KMS-11 (cell line): ENCODE results near the gene RSRC2.
"Not testable (repeated sequence)": the region's sequence is repeated elsewhere in the genome, so short reads cannot be mapped to it uniquely, and the experiment has no call there.

Experiments used
- H2AFZ ChIP-seq: fragments of 200-600 bp; sonication (generic); 2 replicates; pipeline ENCODE4 v1.6.1; 2016; ENCODE audit warnings: antibody characterized with exemption, mixed run types, low read depth
- H3K27ac ChIP-seq: fragments of 200-600 bp; sonication (generic); 2 replicates; pipeline ENCODE4 v1.6.1; 2016; ENCODE audit warnings: mild to moderate bottlenecking, mixed run types
- H3K27me3 ChIP-seq: fragments of 200-600 bp; sonication (generic); 2 replicates; pipeline ENCODE4 v1.6.1; 2017; ENCODE audit warnings: mild to moderate bottlenecking, low read depth, mixed run types, moderate library complexity; ENCODE audit not compliant: insufficient read depth
- H3K36me3 ChIP-seq: fragments of 200-600 bp; sonication (generic); 2 replicates; pipeline ENCODE4 v1.6.1; 2017; ENCODE audit warnings: mild to moderate bottlenecking, mixed run types; ENCODE audit not compliant: insufficient read depth
- H3K4me1 ChIP-seq: fragments of 200-600 bp; sonication (generic); 2 replicates; pipeline ENCODE4 v1.6.1; 2016; ENCODE audit warnings: mild to moderate bottlenecking, low read depth, mixed run types; ENCODE audit not compliant: poor library complexity, severe bottlenecking
- H3K4me2 ChIP-seq: fragments of 200-600 bp; sonication (generic); 2 replicates; pipeline ENCODE4 v1.7.0; 2016; ENCODE audit warnings: mild to moderate bottlenecking, mixed run types
- H3K4me3 ChIP-seq: fragments of 200-600 bp; sonication (generic); IDR thresholded peaks from 2 replicates; pipeline ENCODE4 v1.6.1; 2017; ENCODE audit warnings: low read depth, low read length, mixed read lengths; ENCODE audit not compliant: insufficient read depth
- H3K79me2 ChIP-seq: fragments of 200-600 bp; sonication (generic); 2 replicates; pipeline ENCODE4 v1.6.1; 2016; ENCODE audit warnings: low read depth, mixed run types; ENCODE audit not compliant: insufficient read depth
- H3K9ac ChIP-seq: fragments of 200-600 bp; sonication (generic); 2 replicates; pipeline ENCODE4 v1.6.1; 2016; ENCODE audit warnings: mild to moderate bottlenecking, mixed run types
- H4K20me1 ChIP-seq: fragments of 200-600 bp; sonication (generic); 2 replicates; pipeline ENCODE4 v1.6.1; 2016; ENCODE audit warnings: mild to moderate bottlenecking, mixed run types; ENCODE audit not compliant: insufficient read depth
- TF ChIP-seq, protein P1 (sequence below): fragments of 200-600 bp; sonication (generic); conservative IDR thresholded peaks from 2 replicates; pipeline ENCODE4 v1.6.1; 2017; ENCODE audit warnings: low read depth, mild to moderate bottlenecking, antibody characterized with exemption, low read length, moderate library complexity, mixed read lengths

The RSRC2 gene

GRCh38 chr12:122513660-122514059 lies 13.1 kb downstream of the RSRC2 start:
- Histone ChIP-seq H3K79me2 (peaks cover 23% of the 10 kb centered on the region; the same call in 1 of the 2 replicates), H3K36me3 (peaks cover 21% of the 10 kb centered on the region; the same call in 1 of the 2 replicates), H3K27me3 (no peaks in the 10 kb centered on the region), H3K4me3 (no peak overlapping the region), H3K4me1 (no peaks in the 10 kb centered on the region), H2AFZ (no peak overlapping the region), H3K27ac (no peak overlapping the region), H3K4me2 (no peak overlapping the region), H3K9ac (no peak overlapping the region), H4K20me1 (no peaks in the 10 kb centered on the region)
- TF ChIP-seq, protein P1, sequence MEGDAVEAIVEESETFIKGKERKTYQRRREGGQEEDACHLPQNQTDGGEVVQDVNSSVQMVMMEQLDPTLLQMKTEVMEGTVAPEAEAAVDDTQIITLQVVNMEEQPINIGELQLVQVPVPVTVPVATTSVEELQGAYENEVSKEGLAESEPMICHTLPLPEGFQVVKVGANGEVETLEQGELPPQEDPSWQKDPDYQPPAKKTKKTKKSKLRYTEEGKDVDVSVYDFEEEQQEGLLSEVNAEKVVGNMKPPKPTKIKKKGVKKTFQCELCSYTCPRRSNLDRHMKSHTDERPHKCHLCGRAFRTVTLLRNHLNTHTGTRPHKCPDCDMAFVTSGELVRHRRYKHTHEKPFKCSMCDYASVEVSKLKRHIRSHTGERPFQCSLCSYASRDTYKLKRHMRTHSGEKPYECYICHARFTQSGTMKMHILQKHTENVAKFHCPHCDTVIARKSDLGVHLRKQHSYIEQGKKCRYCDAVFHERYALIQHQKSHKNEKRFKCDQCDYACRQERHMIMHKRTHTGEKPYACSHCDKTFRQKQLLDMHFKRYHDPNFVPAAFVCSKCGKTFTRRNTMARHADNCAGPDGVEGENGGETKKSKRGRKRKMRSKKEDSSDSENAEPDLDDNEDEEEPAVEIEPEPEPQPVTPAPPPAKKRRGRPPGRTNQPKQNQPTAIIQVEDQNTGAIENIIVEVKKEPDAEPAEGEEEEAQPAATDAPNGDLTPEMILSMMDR = no peak

DNA sequence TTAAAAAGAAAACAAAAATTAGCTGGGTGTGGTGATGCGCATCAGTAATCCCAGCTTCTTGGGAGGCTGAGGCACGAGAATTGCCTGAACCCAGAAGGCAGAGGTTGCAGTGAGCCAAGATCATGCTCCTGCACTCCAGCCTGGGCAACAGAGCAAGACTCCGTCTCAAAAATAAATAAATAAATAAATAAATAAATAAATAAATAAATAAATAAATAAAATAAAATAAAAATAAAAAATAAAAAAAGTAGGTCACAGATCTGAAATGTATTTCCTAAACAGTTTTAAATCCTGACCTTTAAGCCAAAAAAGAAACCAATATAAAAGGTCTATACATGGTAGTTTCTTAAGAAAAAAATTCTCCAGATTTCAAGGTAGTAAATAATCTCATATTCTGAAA lies 13.7 kb downstream of the RSRC2 start:
- H3K4me3 ChIP-seq, H3K4me2 ChIP-seq, H4K20me1 ChIP-seq, H3K27me3 ChIP-seq, H2AFZ ChIP-seq, H3K27ac ChIP-seq, H3K9ac ChIP-seq, H3K4me1 ChIP-seq: not testable (repeated sequence)
- Histone ChIP-seq H3K36me3 (peaks cover 18% of the 10 kb centered on the region; the same call in 1 of the 2 replicates), H3K79me2 (peaks cover 21% of the 10 kb centered on the region; the same call in 1 of the 2 replicates)

DNA sequence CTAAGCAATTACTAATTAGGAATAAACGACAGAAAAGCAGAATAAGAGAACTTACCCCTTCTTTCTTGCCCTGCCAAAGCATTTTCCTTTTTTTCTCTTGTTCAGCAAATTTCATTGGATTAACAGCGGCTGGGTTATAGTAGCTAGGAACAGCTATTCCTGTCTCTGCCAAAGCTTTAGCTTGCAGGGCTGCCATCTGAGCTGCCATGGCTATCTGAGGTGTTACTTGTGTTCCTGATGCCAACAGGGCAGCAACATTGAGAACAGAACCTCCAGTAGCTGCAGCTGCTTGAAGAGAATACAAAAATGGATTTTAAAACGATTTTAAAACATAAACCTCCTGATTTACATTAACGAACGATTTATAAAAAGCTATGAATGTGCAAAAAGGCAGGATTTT lies 18.6 kb downstream of the RSRC2 start:
- Histone ChIP-seq H3K9ac (no peak overlapping the region), H3K4me1 (no peaks in the 10 kb centered on the region), H3K4me3 (no peak overlapping the region), H3K27me3 (no peaks in the 10 kb centered on the region), H4K20me1 (no peaks in the 10 kb centered on the region), H3K27ac (no peak overlapping the region), H3K36me3 (peaks cover 12% of the 10 kb centered on the region; the same call in 1 of the 2 replicates), H3K4me2 (no peak overlapping the region), H2AFZ (no peak overlapping the region), H3K79me2 (peaks cover 4% of the 10 kb centered on the region; the same call in 1 of the 2 replicates)
- TF ChIP-seq, protein P1 = no peak

- Histone ChIP-seq H3K4me1 (no peaks in the 10 kb centered on the region), H3K27me3 (no peaks in the 10 kb centered on the region), H3K4me2 (no peak overlapping the region), H3K9ac (no peak overlapping the region), H3K27ac (no peak overlapping the region), H3K79me2 (peaks cover 4% of the 10 kb centered on the region; the same call in 1 of the 2 replicates), H2AFZ (no peak overlapping the region), H4K20me1 (no peaks in the 10 kb centered on the region), H3K36me3 (peaks cover 12% of the 10 kb centered on the region; the same call in 1 of the 2 replicates), H3K4me3 (no peak overlapping the region)
- TF ChIP-seq, protein P1 = no peak
Measured at GRCh38 chr12:122506393-122506938, 20.3 kb downstream of the RSRC2 start.

GRCh38 chr12:122505419-122506051 lies 21.2 kb downstream of the RSRC2 start:
- TF ChIP-seq, protein P1 = no peak
- no peak overlapping the region for H3K4me2 ChIP-seq
- no peak overlapping the region for H3K9ac ChIP-seq
- H3K27ac ChIP-seq = no peak overlapping the region
- peaks cover 11% of the 10 kb centered on the region; the same call in 1 of the 2 replicates for H3K36me3 ChIP-seq
- H2AFZ ChIP-seq = no peak overlapping the region
- H3K4me3 ChIP-seq = no peak overlapping the region
- H3K4me1 ChIP-seq = peaks cover 4% of the 10 kb centered on the region
- peaks cover 4% of the 10 kb centered on the region; the same call in 1 of the 2 replicates for H3K79me2 ChIP-seq
- no peaks in the 10 kb centered on the region for H3K27me3 ChIP-seq
- H4K20me1 ChIP-seq = no peaks in the 10 kb centered on the region
